Neural progenitor cell (in vitro differentiated cells): ENCODE measurements around the gene RMP24.

ENCODE experiments used
- DNase-seq: peaks from one replicate; pipeline ENCODE4 v3.0.0-alpha.2; 2016; ENCODE audit warnings: low spot score
- H2AFZ ChIP-seq: fragments of 200-600 bp; sonication (generic); replicated peaks from 2 replicates; pipeline ENCODE4 v1.6.1; 2016; ENCODE audit warnings: antibody characterized with exemption
- H3F3A ChIP-seq: fragments of 200-600 bp; sonication (generic); 2 replicates; pipeline ENCODE4 v1.6.1; 2016; ENCODE audit warnings: antibody characterized with exemption, low read depth
- H3K27ac ChIP-seq: fragments of 200-600 bp; sonication (generic); 2 replicates; pipeline ENCODE4 v1.5.1; 2016; ENCODE audit warnings: mild to moderate bottlenecking
- H3K27me3 ChIP-seq: fragments of 200-600 bp; sonication (generic); 2 replicates; pipeline ENCODE4 v1.6.1; 2016; ENCODE audit warnings: mild to moderate bottlenecking, moderate library complexity
- H3K36me3 ChIP-seq: fragments of 200-600 bp; sonication (generic); 2 replicates; pipeline ENCODE4 v1.5.1; 2016
- H3K4me1 ChIP-seq: fragments of 200-600 bp; sonication (generic); 2 replicates; pipeline ENCODE4 v1.6.1; 2016; ENCODE audit warnings: mixed run types
- H3K4me2 ChIP-seq: fragments of 200-600 bp; sonication (generic); 2 replicates; pipeline ENCODE4 v1.6.1; 2016
- H3K4me3 ChIP-seq: fragments of 200-600 bp; sonication (generic); 2 replicates; pipeline ENCODE4 v1.5.1; 2016
- H3K79me2 ChIP-seq: fragments of 200-600 bp; sonication (generic); 2 replicates; pipeline ENCODE4 v1.6.1; 2016; ENCODE audit warnings: low read depth
- H3K9ac ChIP-seq: fragments of 200-600 bp; sonication (generic); 2 replicates; pipeline ENCODE4 v1.6.1; 2016
- H3K9me3 ChIP-seq: fragments of 200-600 bp; sonication (generic); 2 replicates; pipeline ENCODE4 v1.5.1; 2016; ENCODE audit warnings: low read depth
- H4K20me1 ChIP-seq: fragments of 200-600 bp; sonication (generic); 2 replicates; pipeline ENCODE4 v1.6.1; 2016; ENCODE audit warnings: low read depth
- H3K27ac Mint-ChIP-seq: 3 replicates; pipeline ENCODE4 v1.8.0; 2021; ENCODE audit warnings: mixed read lengths
- H3K27me3 Mint-ChIP-seq: 2 replicates; pipeline ENCODE4 v1.8.0; 2022; ENCODE audit warnings: low read depth, mild to moderate bottlenecking, inconsistent platforms, moderate library complexity, mixed read lengths; ENCODE audit not compliant: insufficient read depth
- H3K36me3 Mint-ChIP-seq: 3 replicates; pipeline ENCODE4 v1.8.0; 2021; ENCODE audit warnings: mixed read lengths
- H3K4me1 Mint-ChIP-seq: 3 replicates; pipeline ENCODE4 v1.8.0; 2021; ENCODE audit warnings: mixed read lengths
- H3K4me3 Mint-ChIP-seq: 3 replicates; pipeline ENCODE4 v1.8.0; 2021; ENCODE audit warnings: mild to moderate bottlenecking, moderate library complexity, mixed read lengths
- H3K9me3 Mint-ChIP-seq: 3 replicates; pipeline ENCODE4 v1.8.0; 2020; ENCODE audit warnings: mixed read lengths
- CTCF ChIP-seq: fragments of 200-600 bp; sonication (generic); IDR thresholded peaks from 2 replicates; pipeline ENCODE4 v1.5.1; 2017; ENCODE audit warnings: antibody characterized with exemption, mild to moderate bottlenecking
- EZH2 ChIP-seq: fragments of 200-600 bp; sonication (generic); IDR thresholded peaks from 2 replicates; pipeline ENCODE4 v1.6.1; 2017; ENCODE audit warnings: antibody characterized with exemption, mild to moderate bottlenecking, moderate library complexity
- EZH2phosphoT487 ChIP-seq: fragments of 200-600 bp; sonication (generic); IDR thresholded peaks from 2 replicates; pipeline ENCODE4 v1.6.1; 2017; ENCODE audit warnings: antibody characterized with exemption

Gene RMP24

GRCh38 chr18:35950628-35950982 lies 21.9 kb upstream of the RMP24 start:
- Mint-ChIP-seq H3K36me3 (no peaks in the 10 kb centered on the region), H3K27me3 (peaks cover 11% of the 10 kb centered on the region), H3K4me1 (no peaks in the 10 kb centered on the region), H3K9me3 (no peaks in the 10 kb centered on the region), H3K27ac (no peak overlapping the region), H3K4me3 (peak overlapping the region; percentile 87)
- H3K36me3 ChIP-seq, result no peaks in the 10 kb centered on the region
- no peaks in the 10 kb centered on the region for H3K79me2 ChIP-seq
- no peaks in the 10 kb centered on the region for H3K4me1 ChIP-seq
- no peak overlapping the region for H2AFZ ChIP-seq
- H3K4me3 ChIP-seq, result peak overlapping the region; percentile 71
- no peak for DNase-seq
- no peaks in the 10 kb centered on the region for H3K9me3 ChIP-seq
- H3K27ac ChIP-seq, result no peak overlapping the region
- no peaks in the 10 kb centered on the region for H4K20me1 ChIP-seq
- no peak overlapping the region for H3K9ac ChIP-seq
- H3K4me2 ChIP-seq, result no peak overlapping the region
- no peak for TF ChIP-seq EZH2
- no peak for TF ChIP-seq EZH2phosphoT487
- TF ChIP-seq CTCF, result no peak
- H3F3A ChIP-seq, result no peaks in the 10 kb centered on the region
- peaks cover 17% of the 10 kb centered on the region for H3K27me3 ChIP-seq

- Histone ChIP-seq H3K79me2 (no peaks in the 10 kb centered on the region), H3K27me3 (peaks cover 15% of the 10 kb centered on the region), H4K20me1 (no peaks in the 10 kb centered on the region), H3K27ac (no peak overlapping the region), H3K9me3 (peaks cover 5% of the 10 kb centered on the region), H3K4me1 (no peaks in the 10 kb centered on the region), H3K4me3 (no peak overlapping the region), H3K36me3 (no peaks in the 10 kb centered on the region), H3K4me2 (no peak overlapping the region), H3F3A (no peaks in the 10 kb centered on the region), H2AFZ (no peak overlapping the region), H3K9ac (no peak overlapping the region)
- no peak overlapping the region for H3K4me3 Mint-ChIP-seq
- H3K4me1 Mint-ChIP-seq, result no peaks in the 10 kb centered on the region
- peaks cover 11% of the 10 kb centered on the region for H3K27me3 Mint-ChIP-seq
- H3K36me3 Mint-ChIP-seq, result no peaks in the 10 kb centered on the region
- no peak overlapping the region for H3K27ac Mint-ChIP-seq
- peaks cover 1% of the 10 kb centered on the region for H3K9me3 Mint-ChIP-seq
- TF ChIP-seq CTCF (no peak), EZH2 (no peak), EZH2phosphoT487 (no peak)
- DNase-seq, result no peak
Observed at GRCh38 chr18:35953688-35954087, 18.8 kb upstream of the RMP24 start.

GRCh38 chr18:35956226-35956625 lies 16.3 kb upstream of the RMP24 start:
- Mint-ChIP-seq H3K27me3 (no peaks in the 10 kb centered on the region), H3K27ac (no peak overlapping the region), H3K4me1 (no peaks in the 10 kb centered on the region), H3K9me3 (peaks cover 5% of the 10 kb centered on the region), H3K36me3 (no peaks in the 10 kb centered on the region), H3K4me3 (no peak overlapping the region)
- Histone ChIP-seq H3K79me2 (no peaks in the 10 kb centered on the region), H3K9ac (no peak overlapping the region), H3K27ac (no peak overlapping the region), H3F3A (no peaks in the 10 kb centered on the region), H2AFZ (no peak overlapping the region), H4K20me1 (no peaks in the 10 kb centered on the region), H3K27me3 (no peaks in the 10 kb centered on the region), H3K36me3 (no peaks in the 10 kb centered on the region), H3K9me3 (peaks cover 5% of the 10 kb centered on the region), H3K4me2 (no peak overlapping the region), H3K4me3 (no peak overlapping the region), H3K4me1 (no peaks in the 10 kb centered on the region)
- DNase-seq, result no peak
- TF ChIP-seq EZH2phosphoT487 (no peak), CTCF (no peak), EZH2 (no peak)

GRCh38 chr18:35962320-35962719 lies 10.2 kb upstream of the RMP24 start:
- H3K36me3 Mint-ChIP-seq, result no peaks in the 10 kb centered on the region
- DNase-seq, result no peak
- Histone ChIP-seq H3K36me3 (no peaks in the 10 kb centered on the region), H3K9me3 (no peaks in the 10 kb centered on the region), H2AFZ (no peak overlapping the region), H3K27ac (no peak overlapping the region), H3K27me3 (no peaks in the 10 kb centered on the region), H3K9ac (no peak overlapping the region), H3K79me2 (no peaks in the 10 kb centered on the region), H3K4me1 (no peaks in the 10 kb centered on the region), H4K20me1 (no peaks in the 10 kb centered on the region), H3K4me2 (no peak overlapping the region), H3F3A (no peaks in the 10 kb centered on the region), H3K4me3 (no peak overlapping the region)
- H3K27ac Mint-ChIP-seq, result no peak overlapping the region
- TF ChIP-seq EZH2, result no peak
- no peak for TF ChIP-seq EZH2phosphoT487
- no peak for TF ChIP-seq CTCF
- H3K4me3 Mint-ChIP-seq, result no peak overlapping the region
- peaks cover 4% of the 10 kb centered on the region for H3K9me3 Mint-ChIP-seq
- no peaks in the 10 kb centered on the region for H3K4me1 Mint-ChIP-seq
- no peaks in the 10 kb centered on the region for H3K27me3 Mint-ChIP-seq
